HEK293T (cell line): ENCODE results near the gene LIMS2.

Experiments
- CTCF ChIA-PET: fragments of 350-600 bp; formaldehyde crosslinking; extraction: SDS; loops from one replicate; lab custom pipeline; 2021; ENCODE audit warnings: antibody characterized with exemption, inconsistent platforms; lab: Yijun Ruan, JAX
- POLR2A ChIA-PET: fragments of 350-600 bp; formaldehyde crosslinking; extraction: SDS; loops from one replicate; lab custom pipeline; 2020; ENCODE audit warnings: antibody characterized with exemption, inconsistent platforms; lab: Yijun Ruan, JAX
- DNase-seq: peaks from one replicate; pipeline ENCODE4 v3.0.0; 2012; ENCODE audit warnings: mixed read lengths; ENCODE audit errors: extremely low spot score
- ARNT ChIP-seq: fragments of 450-650 bp; IDR thresholded peaks from 2 replicates; pipeline ENCODE4 v1.6.1; 2017; ENCODE audit warnings: mild to moderate bottlenecking
- BHLHE40 ChIP-seq: fragments of 450-650 bp; IDR thresholded peaks from 2 replicates; pipeline ENCODE4 v1.6.1; 2016; ENCODE audit warnings: mild to moderate bottlenecking, moderate library complexity, borderline replicate concordance
- CTBP1 ChIP-seq: fragments of 450-650 bp; IDR thresholded peaks from 2 replicates; pipeline ENCODE4 v1.6.1; 2016; ENCODE audit warnings: borderline replicate concordance
- ELF4 ChIP-seq: fragments of 450-650 bp; IDR thresholded peaks from 2 replicates; pipeline ENCODE4 v1.6.1; 2017; ENCODE audit warnings: antibody characterized with exemption
- FOXA1 ChIP-seq: fragments of 450-650 bp; IDR thresholded peaks from 2 replicates; pipeline ENCODE4 v1.6.1; 2016; ENCODE audit warnings: mild to moderate bottlenecking
- FOXK2 ChIP-seq: fragments of 450-650 bp; IDR thresholded peaks from 2 replicates; pipeline ENCODE4 v1.6.1; 2016; ENCODE audit warnings: mild to moderate bottlenecking
- FOXM1 ChIP-seq: fragments of 450-650 bp; IDR thresholded peaks from 2 replicates; pipeline ENCODE4 v1.6.1; 2017; ENCODE audit warnings: mild to moderate bottlenecking, borderline replicate concordance
- HDGF ChIP-seq: fragments of 450-650 bp; IDR thresholded peaks from 2 replicates; pipeline ENCODE4 v1.6.1; 2017; ENCODE audit warnings: antibody characterized with exemption, borderline replicate concordance
- L3MBTL2 ChIP-seq: fragments of 450-650 bp; conservative IDR thresholded peaks from 2 replicates; pipeline ENCODE4 v1.6.1; 2016; ENCODE audit warnings: mild to moderate bottlenecking
- LEF1 ChIP-seq: fragments of 450-650 bp; IDR thresholded peaks from 2 replicates; pipeline ENCODE4 v1.6.1; 2017; ENCODE audit warnings: mild to moderate bottlenecking, borderline replicate concordance
- NFRKB ChIP-seq: fragments of 450-650 bp; IDR thresholded peaks from 2 replicates; pipeline ENCODE4 v1.6.1; 2016; ENCODE audit warnings: mild to moderate bottlenecking, moderate library complexity
- PKNOX1 ChIP-seq: fragments of 450-650 bp; IDR thresholded peaks from 2 replicates; pipeline ENCODE4 v1.6.1; 2016
- SP1 ChIP-seq: fragments of 450-650 bp; IDR thresholded peaks from 2 replicates; pipeline ENCODE4 v1.6.1; 2017
- SUZ12 ChIP-seq: fragments of 450-650 bp; IDR thresholded peaks from 2 replicates; pipeline ENCODE4 v1.6.1; 2016; ENCODE audit warnings: mild to moderate bottlenecking
- TARDBP ChIP-seq: fragments of 450-650 bp; IDR thresholded peaks from 2 replicates; pipeline ENCODE4 v1.6.1; 2016
- ZNF384 ChIP-seq: fragments of 450-650 bp; IDR thresholded peaks from 2 replicates; pipeline ENCODE4 v1.6.1; 2016

LIMS2 gene

DNA sequence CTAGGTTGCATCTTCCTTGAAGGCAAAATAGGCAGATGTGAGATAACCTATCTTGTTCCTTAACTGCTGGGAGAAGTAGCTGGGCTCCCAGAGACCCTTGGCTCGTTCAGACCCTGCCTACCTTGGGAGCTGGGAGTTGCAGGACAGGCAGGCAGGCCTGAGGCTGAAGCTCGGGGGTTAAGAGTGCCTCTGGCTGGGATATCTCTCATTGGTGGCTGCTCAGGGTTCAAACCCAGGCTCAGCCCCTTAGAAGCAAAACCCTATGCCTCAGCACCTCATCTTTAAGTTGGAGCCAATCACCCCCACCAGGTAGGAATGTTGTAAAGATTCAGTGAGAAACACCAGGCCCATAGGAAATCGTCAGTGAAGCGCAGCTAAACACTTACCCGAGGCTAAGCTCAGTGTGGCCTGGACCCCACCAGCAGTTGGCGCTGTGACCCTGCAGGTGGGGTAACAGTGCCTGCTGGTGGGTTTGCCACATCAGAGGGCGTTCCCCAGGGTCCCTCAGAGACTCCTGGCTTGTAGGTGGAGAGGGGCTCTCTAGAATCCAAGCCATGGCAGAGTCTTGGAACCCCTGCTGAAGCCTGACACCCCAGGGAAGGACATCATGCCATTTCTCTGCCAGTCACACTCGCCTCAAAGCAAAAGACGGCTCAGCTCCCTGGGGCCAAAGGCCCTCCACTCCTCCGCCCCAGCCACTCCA is 84.0 kb downstream of the LIMS2 start:
- TF ChIP-seq CTBP1 (no peak), PKNOX1 (no peak), FOXM1 (no peak), BHLHE40 (no peak), ELF4 (no peak)
- peak; percentile 85 for DNase-seq
- POLR2A ChIA-PET = interaction anchor here (1.0 kb wide), 3 partner anchors 11 to 111 kb away, joined by 3 to 4 read pairs (median 4); partner anchors contain the start of gene IWS1
- CTCF ChIA-PET = interaction anchor here (0.6 to 2.8 kb wide), 34 partner anchors 9 to 298 kb away, joined by 3 to 46 read pairs (median 4); partner anchors contain the start of gene LIMS2

DNA sequence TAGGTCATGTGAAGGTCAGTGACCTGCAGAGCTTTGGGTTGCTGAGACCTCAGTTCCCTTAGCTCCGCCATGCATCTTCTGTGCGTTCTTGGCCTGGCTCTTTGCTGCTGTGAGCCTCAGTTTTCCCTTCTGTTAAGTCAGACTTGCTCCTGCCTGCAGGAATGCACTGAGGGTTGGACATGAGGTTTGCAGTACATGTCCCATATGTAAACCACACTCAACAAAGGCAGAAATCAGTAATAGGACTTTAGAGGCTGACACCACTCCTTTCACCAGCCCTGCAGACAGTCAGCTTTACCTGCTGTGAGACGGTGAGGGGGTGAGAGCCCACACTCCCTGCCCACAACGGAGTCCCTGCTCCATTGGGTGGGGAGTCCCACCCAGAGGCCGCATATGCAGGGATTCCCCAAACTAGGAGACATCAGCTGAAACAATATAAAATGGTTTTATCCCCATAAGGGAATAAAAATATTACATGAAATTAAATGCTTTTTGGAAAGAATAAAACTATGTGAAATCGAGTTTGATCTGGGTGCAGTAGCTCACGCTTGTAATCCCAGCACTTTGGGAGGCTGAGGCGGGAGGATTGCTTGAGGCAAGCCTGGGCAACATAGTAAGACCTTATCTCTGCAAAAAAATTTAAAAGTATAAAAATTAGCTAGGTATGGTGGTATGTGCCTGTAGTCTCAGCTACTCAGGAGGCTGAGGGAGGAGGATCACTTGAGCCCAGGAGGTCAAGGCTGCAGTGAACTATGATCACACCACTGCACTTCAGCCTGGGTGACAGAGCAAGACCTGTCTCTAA is 84.7 kb downstream of the LIMS2 start:
- ChIA-PET CTCF (interaction anchor here (0.6 to 2.8 kb wide), 32 partner anchors 8 to 299 kb away, joined by 3 to 46 read pairs (median 5); partner anchors contain the start of gene LIMS2), POLR2A (interaction anchor here (1.0 kb wide), 3 partner anchors 10 to 112 kb away, joined by 3 to 4 read pairs (median 4); partner anchors contain the start of gene IWS1)
- DNase-seq = no peak
- TF ChIP-seq ELF4 (no peak), LEF1 (no peak), ARNT (no peak), CTBP1 (no peak), L3MBTL2 (no peak), HDGF (no peak), FOXM1 (no peak), BHLHE40 (no peak), ZNF384 (no peak), FOXA1 (no peak), FOXK2 (no peak)

DNA sequence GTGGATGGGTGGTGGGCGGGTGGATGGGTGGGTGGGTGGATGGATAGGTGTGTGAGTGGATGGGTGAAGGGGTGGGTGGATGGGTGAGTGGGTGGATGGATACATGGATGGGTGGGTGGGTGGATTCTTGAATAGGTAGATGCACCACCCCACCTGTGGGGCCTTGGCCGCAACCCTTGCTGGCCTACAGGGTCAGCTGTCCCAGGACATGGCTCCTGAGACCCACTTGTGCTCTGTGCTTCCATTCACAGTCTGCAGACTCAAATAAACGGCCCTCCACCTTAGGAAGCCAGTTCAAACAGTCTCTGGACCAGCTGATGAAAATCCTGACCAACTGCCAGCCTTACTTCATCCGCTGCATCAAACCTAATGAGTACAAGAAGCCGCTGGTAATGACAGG is 85.5 kb downstream of the LIMS2 start:
- POLR2A ChIA-PET = no interaction called here
- TF ChIP-seq SP1 (no peak), ELF4 (no peak), SUZ12 (no peak), FOXK2 (no peak), HDGF (no peak), BHLHE40 (no peak), LEF1 (no peak), ZNF384 (no peak), ARNT (no peak), FOXA1 (no peak)
- DNase-seq = no peak
- CTCF ChIA-PET = interaction anchor here (2.8 kb wide), 1 partner anchor 60 kb away, joined by 46 read pairs; no protein-coding TSS in a partner anchor

DNA sequence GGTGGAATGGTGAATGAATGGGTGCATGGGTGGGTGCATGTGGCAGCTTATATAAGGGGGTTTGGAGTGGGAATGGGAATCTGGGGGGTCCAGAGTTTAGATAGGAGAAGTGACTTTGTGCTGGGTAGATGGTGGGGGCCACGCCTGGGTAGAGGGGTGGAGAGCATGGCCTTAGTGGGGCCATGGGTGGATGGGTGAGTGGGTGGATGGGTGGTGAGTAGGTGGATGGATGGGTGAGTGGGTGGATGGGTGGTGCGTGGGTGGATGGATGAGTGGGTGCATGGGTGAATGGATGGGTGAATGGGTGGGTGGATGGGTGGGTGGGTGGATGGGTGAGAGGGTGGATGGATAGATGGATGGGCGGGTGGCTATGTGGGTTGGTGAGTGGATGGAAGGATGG is 86.0 kb downstream of the LIMS2 start:
- TF ChIP-seq HDGF (no peak), NFRKB (no peak), BHLHE40 (no peak), PKNOX1 (no peak), FOXM1 (no peak), ELF4 (no peak), SUZ12 (no peak), ZNF384 (no peak), FOXK2 (no peak), SP1 (no peak), CTBP1 (no peak), TARDBP (no peak), FOXA1 (no peak), ARNT (no peak), L3MBTL2 (no peak), LEF1 (no peak)
- CTCF ChIA-PET = no interaction called here
- POLR2A ChIA-PET = no interaction called here
- DNase-seq = no peak
